ENCODE data around the gene ZNF888. TPM values are rescaled to one million over a fixed set of nuclear protein-coding genes. Genes with fewer than 3 reads are reported as not detected.

Gene ZNF888
- total and polyA plus RNA-seq, 7 donors = 0.13 to 1.0 (median 0.49) TPM

GRCh38 chr19:52898101-52898500 lies 25.1 kb downstream of the ZNF888 start:
- H3K27ac ChIP-seq = peak overlapping the region; percentile 86
- H3K4me3 ChIP-seq = peak overlapping the region; percentile 78
- no peak for ATAC-seq
- peaks cover 6% of the 10 kb centered on the region for H3K9me3 ChIP-seq
- H3K36me3 ChIP-seq (ENCODE audit: insufficient read depth in 1 of 2, low read depth in 1 of 2) = peaks cover 0 to 14% of the 10 kb centered on the region in 2 donors
- TF ChIP-seq, protein P1, sequence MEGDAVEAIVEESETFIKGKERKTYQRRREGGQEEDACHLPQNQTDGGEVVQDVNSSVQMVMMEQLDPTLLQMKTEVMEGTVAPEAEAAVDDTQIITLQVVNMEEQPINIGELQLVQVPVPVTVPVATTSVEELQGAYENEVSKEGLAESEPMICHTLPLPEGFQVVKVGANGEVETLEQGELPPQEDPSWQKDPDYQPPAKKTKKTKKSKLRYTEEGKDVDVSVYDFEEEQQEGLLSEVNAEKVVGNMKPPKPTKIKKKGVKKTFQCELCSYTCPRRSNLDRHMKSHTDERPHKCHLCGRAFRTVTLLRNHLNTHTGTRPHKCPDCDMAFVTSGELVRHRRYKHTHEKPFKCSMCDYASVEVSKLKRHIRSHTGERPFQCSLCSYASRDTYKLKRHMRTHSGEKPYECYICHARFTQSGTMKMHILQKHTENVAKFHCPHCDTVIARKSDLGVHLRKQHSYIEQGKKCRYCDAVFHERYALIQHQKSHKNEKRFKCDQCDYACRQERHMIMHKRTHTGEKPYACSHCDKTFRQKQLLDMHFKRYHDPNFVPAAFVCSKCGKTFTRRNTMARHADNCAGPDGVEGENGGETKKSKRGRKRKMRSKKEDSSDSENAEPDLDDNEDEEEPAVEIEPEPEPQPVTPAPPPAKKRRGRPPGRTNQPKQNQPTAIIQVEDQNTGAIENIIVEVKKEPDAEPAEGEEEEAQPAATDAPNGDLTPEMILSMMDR (IDR thresholded peaks at IDR 0.05) = no peak
- DNase-seq = peak in 1 of 2 donors; percentile 14
- intact Hi-C loops (cut with DNase I) = no loop called here
- 76 to 80% (median 79%) methylated on average over 15 of the region's 15 CpGs for WGBS, 3 donors
- peaks cover 5% of the 10 kb centered on the region for H3K4me1 ChIP-seq
- no peaks in the 10 kb centered on the region for H3K27me3 ChIP-seq (ENCODE audit: insufficient read depth in 3 of 3, low read length in 2 of 3)

GRCh38 chr19:52897138-52897935 lies 25.9 kb downstream of the ZNF888 start, which contains the start of gene ZNF320:
Gene ZNF320 (minus strand): TSS chr19:52897635. CDS start chr19:52890255, 7,380 bp downstream.
- intact Hi-C loops (cut with DNase I) = no loop called here
- Histone ChIP-seq H3K27ac (peak within 1 kb of the TSS; percentile 86), H3K9me3 (peaks cover 6% of the 10 kb centered on the region), H3K4me3 (peak within 1 kb of the TSS; percentile 78), H3K27me3 (ENCODE audit: insufficient read depth in 3 of 3, low read length in 2 of 3) (no peaks in the 10 kb centered on the region), H3K36me3 (ENCODE audit: insufficient read depth in 1 of 2, low read depth in 1 of 2) (peaks cover 0 to 16% of the 10 kb centered on the region in 2 donors), H3K4me1 (peaks cover 5% of the 10 kb centered on the region)
- WGBS, 3 donors = 0 to 2% (median 1%) methylated on average over 56 of the region's 56 CpGs
- DNase-seq (peak; percentile 97), ATAC-seq (peak; percentile 100)
- TF ChIP-seq, protein P1 (IDR thresholded peaks at IDR 0.05) = no peak

GRCh38 chr19:52896431-52897137 lies 26.6 kb downstream of the ZNF888 start:
- Histone ChIP-seq H3K27ac (peak overlapping the region; percentile 86), H3K27me3 (ENCODE audit: insufficient read depth in 3 of 3, low read length in 2 of 3) (no peaks in the 10 kb centered on the region), H3K4me3 (peak overlapping the region; percentile 78), H3K36me3 (ENCODE audit: insufficient read depth in 1 of 2, low read depth in 1 of 2) (peaks cover 1 to 23% of the 10 kb centered on the region in 2 donors), H3K9me3 (peaks cover 6% of the 10 kb centered on the region), H3K4me1 (peaks cover 5% of the 10 kb centered on the region)
- peak; percentile 27 to 64 (median 58) for ATAC-seq
- TF ChIP-seq, protein P1 (IDR thresholded peaks at IDR 0.05) = no peak
- peak; percentile 22 to 58 for DNase-seq
- 36 to 44% (median 38%) methylated on average over 24 of the region's 24 CpGs for WGBS, 3 donors
- intact Hi-C loops (cut with DNase I) = no loop called here

GRCh38 chr19:52891336-52891735 lies 31.9 kb downstream of the ZNF888 start:
- no peak overlapping the region for H3K4me3 ChIP-seq
- no peaks in the 10 kb centered on the region for H3K9me3 ChIP-seq
- no peaks in the 10 kb centered on the region for H3K27me3 ChIP-seq (ENCODE audit: insufficient read depth in 3 of 3, low read length in 2 of 3)
- DNase-seq (no peak), ATAC-seq (no peak)
- H3K36me3 ChIP-seq (ENCODE audit: insufficient read depth in 1 of 2, low read depth in 1 of 2) = peaks cover 5 to 70% of the 10 kb centered on the region in 2 donors
- intact Hi-C loops (cut with DNase I) = no loop called here
- WGBS, 3 donors = 44 to 55% (median 50%) methylated on average over 4 of the region's 4 CpGs
- TF ChIP-seq, protein P1 (IDR thresholded peaks at IDR 0.05) = no peak
- no peak overlapping the region for H3K27ac ChIP-seq
- peaks cover 2% of the 10 kb centered on the region for H3K4me1 ChIP-seq
